Activated T-cell treated with anti-CD3 and anti-CD28 coated beads, Interleukin-2, amount 50 U/mL, for 72 hours (primary cell): ENCODE results near the gene TAF1C. TPM values are rescaled to one million over a fixed set of nuclear protein-coding genes. Genes with fewer than 3 reads are reported as not detected.
"Not testable (repeated sequence)": the region's sequence is repeated elsewhere in the genome, so short reads cannot be mapped to it uniquely, and the experiment has no call there.

Experiments
- ATAC-seq, 2 donors: fragments of 150-1000 bp; cut with Tn5 transposase; replicated peaks in 1 of 2; 2 replicates each; pipeline ENCODE4 v1.10.0; 2021; ENCODE audit warnings: moderate library complexity in 2 of 2, mild to moderate bottlenecking in 1 of 2
- DNase-seq, 2 donors: peaks; one replicate each; pipeline ENCODE4 v3.0.0; 2021 to 2022; ENCODE audit warnings: mixed read lengths in 1 of 2
- H3K27ac Mint-ChIP-seq: one replicate; pipeline ENCODE4 v1.8.0; 2022; ENCODE audit warnings: mild to moderate bottlenecking, moderate library complexity, mixed read lengths
- H3K27me3 Mint-ChIP-seq: one replicate; pipeline ENCODE4 v1.8.0; 2022; ENCODE audit warnings: low read depth, mixed read lengths
- H3K36me3 Mint-ChIP-seq, 2 donors: one replicate each; pipeline ENCODE4 v1.8.0; 2022; ENCODE audit warnings: mixed read lengths in 2 of 2, mild to moderate bottlenecking in 1 of 2; ENCODE audit not compliant: insufficient read depth in 2 of 2
- H3K4me1 Mint-ChIP-seq: one replicate; pipeline ENCODE4 v1.8.0; 2022; ENCODE audit warnings: low read depth, mixed read lengths
- H3K4me3 Mint-ChIP-seq, 2 donors: one replicate each; pipeline ENCODE4 v1.8.0; 2022; ENCODE audit warnings: mild to moderate bottlenecking in 2 of 2, mixed read lengths in 2 of 2, moderate library complexity in 2 of 2
- H3K9me3 Mint-ChIP-seq, 2 donors: one replicate each; pipeline ENCODE4 v1.8.0; 2022; ENCODE audit warnings: mixed read lengths in 2 of 2
- total RNA-seq, 2 donors: library from RNA; stranded (reverse); gene quantifications; one replicate each; pipeline ENCODE4 v1.2.3, GENCODE V29; 2022

The TAF1C gene
- total RNA-seq, 2 donors from 2014 or later = 41.8 to 51.3 TPM

DNA sequence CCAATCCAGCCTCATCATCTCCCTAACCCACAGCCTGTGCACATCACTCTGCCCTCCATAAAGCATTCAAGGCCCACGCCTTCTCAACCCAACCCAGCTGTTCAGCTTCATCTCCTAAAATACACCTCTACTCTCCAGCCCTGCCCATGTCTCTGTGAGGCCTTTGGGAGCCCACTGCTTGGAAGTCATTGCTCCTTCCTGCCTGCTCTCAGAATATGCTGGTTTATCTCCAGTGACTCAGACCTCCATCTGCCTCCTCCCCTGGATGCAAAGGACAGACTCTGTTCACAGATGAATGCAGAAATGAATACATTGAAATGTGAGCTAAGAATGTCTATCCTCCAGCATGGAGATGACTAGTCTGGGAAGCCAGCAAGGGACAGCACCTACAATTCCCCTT lies 34.0 kb upstream of the TAF1C start:
- DNase-seq (no peak), ATAC-seq (no peak)
- no peaks in the 10 kb centered on the region for H3K36me3 Mint-ChIP-seq
- no peaks in the 10 kb centered on the region for H3K27me3 Mint-ChIP-seq
- no peaks in the 10 kb centered on the region for H3K4me1 Mint-ChIP-seq
- H3K4me3 Mint-ChIP-seq = no peak overlapping the region
- H3K27ac Mint-ChIP-seq = no peak overlapping the region
- no peaks in the 10 kb centered on the region for H3K9me3 Mint-ChIP-seq

DNA sequence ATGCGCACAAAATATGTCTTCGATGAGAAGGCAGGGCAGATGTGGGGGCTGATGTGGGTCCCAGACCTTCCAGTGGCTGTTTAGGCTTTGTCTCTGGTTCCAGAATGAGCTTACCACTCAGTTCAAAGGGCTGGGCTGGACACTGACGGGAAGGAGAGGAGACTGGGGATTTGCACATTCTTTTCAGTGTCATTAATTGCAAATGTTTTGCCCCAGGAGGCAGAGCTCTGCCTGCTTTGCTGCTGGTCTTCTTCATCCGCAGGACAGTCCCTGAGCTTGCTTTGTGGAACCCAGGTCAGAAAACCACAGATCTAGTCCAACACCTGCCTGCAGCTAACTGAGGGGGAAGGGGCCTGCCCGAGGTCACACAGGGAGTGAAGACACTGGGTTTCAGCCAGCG lies 32.1 kb upstream of the TAF1C start:
- ATAC-seq = no peak
- no peaks in the 10 kb centered on the region for H3K9me3 Mint-ChIP-seq
- no peak overlapping the region for H3K27ac Mint-ChIP-seq
- H3K4me1 Mint-ChIP-seq = no peaks in the 10 kb centered on the region
- H3K36me3 Mint-ChIP-seq = no peaks in the 10 kb centered on the region
- H3K27me3 Mint-ChIP-seq = no peaks in the 10 kb centered on the region
- no peak for DNase-seq
- H3K4me3 Mint-ChIP-seq = no peak overlapping the region

DNA sequence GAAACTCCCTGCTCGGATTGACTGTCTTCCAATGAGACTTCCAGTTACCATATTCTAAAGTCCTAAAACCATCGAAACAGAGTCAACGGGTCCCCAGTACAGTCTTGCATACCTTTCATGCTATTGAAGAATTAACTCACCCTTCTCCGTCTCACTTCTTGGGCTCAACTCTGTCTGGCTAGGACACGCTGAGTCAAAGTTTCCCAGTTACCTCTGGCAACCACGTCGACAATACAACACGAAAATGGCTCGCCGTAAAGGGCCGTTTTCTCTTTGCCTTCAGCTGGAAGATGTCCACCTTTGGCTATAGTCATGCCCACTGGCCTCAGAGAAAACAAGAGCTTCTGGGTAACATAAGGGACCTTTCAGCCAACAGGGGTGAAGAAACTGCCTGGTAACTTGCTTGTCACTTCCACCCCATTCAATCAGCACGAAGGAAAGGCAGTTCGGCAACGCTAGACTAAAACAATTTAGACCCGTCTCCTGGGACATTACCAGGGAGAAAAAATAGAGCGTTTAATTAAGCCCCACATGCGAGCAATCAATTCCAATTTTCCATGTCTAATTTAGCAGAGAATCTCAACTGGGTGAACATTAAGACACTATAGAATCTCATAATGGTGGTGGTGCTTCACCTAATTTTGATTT lies 31.4 kb upstream of the TAF1C start:
- no peak for ATAC-seq
- Mint-ChIP-seq H3K27me3 (no peaks in the 10 kb centered on the region), H3K9me3 (no peaks in the 10 kb centered on the region), H3K36me3 (no peaks in the 10 kb centered on the region), H3K4me3 (no peak overlapping the region), H3K27ac (no peak overlapping the region), H3K4me1 (no peaks in the 10 kb centered on the region)
- no peak for DNase-seq

DNA sequence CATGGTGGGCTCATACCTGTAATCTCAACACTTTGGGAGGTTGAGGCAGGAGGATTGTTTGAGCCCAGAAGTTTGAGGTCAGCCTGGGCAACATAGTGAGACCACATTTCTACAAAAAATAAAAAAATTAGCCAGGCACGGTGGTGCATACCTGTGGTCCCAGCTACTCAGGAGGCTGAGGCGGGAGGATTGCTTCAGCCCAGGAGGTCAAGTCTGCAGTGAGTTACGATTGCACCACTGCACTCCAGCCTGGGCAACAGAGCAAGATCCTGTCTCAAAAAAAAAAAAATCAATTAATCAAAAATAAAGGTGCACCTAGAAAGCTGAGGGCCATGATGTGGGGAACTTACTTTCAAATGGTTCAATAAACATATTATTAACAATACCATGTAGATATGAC lies 29.3 kb upstream of the TAF1C start:
- H3K27ac Mint-ChIP-seq, H3K4me3 Mint-ChIP-seq, H3K27me3 Mint-ChIP-seq, H3K4me1 Mint-ChIP-seq, H3K9me3 Mint-ChIP-seq, H3K36me3 Mint-ChIP-seq, DNase-seq, ATAC-seq: not testable (repeated sequence)

DNA sequence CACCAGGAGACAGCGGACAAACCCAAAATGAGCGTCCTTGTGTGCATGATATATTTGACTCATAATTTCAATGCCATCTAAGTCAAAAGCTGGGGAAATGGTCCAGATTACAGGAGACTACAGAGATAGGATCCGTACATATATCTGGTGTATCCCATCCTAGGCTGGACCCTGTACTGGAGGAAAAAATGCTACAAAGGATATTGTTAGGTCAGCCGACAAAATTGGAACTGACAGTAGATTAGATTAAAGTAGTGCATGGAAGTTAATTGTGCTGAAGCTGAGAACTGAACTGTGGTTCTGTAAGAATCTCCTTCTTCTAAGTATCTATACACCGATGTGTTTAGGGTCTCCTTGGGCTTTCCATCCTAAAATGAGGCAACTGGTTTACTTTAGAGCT lies 28.7 kb upstream of the TAF1C start:
- H3K4me1 Mint-ChIP-seq = no peaks in the 10 kb centered on the region
- DNase-seq (no peak), ATAC-seq (no peak)
- H3K9me3 Mint-ChIP-seq = no peaks in the 10 kb centered on the region
- H3K4me3 Mint-ChIP-seq = no peak overlapping the region
- H3K27me3 Mint-ChIP-seq = no peaks in the 10 kb centered on the region
- H3K27ac Mint-ChIP-seq = no peak overlapping the region
- no peaks in the 10 kb centered on the region for H3K36me3 Mint-ChIP-seq

DNA sequence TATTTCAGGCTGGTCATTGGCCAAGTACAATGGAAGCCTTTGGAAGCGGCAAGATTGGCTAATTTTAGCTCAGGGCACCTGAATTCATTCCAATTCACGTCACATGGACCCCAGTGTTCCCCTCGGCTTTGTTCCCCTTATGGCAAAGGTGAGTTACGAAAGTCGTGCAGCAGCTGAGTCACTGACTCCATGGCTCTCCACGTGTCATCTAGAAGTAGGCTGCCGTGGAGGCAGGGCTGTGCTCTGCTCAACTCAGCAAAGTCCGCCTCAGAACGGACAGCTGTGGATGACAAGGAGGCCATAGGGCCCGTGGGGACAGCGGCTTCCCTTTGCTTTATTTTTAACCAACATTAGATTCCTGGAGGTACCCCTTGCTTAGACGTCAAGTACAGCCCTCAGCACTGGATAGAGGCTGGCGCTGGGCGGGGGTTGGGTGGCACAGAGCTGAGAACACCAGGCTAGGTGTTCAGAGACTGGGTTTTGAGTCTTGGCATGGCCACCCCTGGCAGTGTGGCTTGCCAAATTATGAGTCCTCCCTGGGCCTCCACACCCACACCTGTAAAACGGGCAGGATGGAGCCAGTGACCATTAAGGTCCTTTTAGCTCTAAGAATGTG lies 27.7 kb upstream of the TAF1C start:
- DNase-seq (no peak), ATAC-seq (no peak)
- H3K36me3 Mint-ChIP-seq = no peaks in the 10 kb centered on the region
- no peaks in the 10 kb centered on the region for H3K4me1 Mint-ChIP-seq
- H3K27me3 Mint-ChIP-seq = no peaks in the 10 kb centered on the region
- peaks cover 0 to 2% of the 10 kb centered on the region in 2 donors for H3K9me3 Mint-ChIP-seq
- no peak overlapping the region for H3K4me3 Mint-ChIP-seq
- H3K27ac Mint-ChIP-seq = no peak overlapping the region

DNA sequence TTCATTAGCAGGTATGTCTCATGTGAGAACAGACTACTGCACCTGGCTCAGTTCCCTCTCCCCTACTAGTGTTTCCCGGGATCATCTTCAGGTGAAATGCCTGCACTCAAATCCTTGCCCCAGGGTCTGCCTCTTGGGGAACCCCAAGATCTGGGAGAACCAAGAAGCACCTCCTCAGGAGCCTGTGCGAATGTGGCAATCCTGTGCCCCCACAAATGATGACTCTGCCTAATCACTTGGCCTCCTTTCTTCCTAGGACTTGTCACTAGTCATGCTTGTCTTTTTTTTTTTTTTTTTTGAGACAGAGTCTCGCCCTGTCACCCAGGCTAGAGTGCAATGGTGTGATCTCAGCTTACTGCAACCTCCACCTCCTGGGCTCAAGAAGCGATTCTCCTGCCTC lies 25.8 kb upstream of the TAF1C start:
- no peak overlapping the region for H3K27ac Mint-ChIP-seq
- H3K9me3 Mint-ChIP-seq = peaks cover 0 to 2% of the 10 kb centered on the region in 2 donors
- peaks cover 6% of the 10 kb centered on the region for H3K4me1 Mint-ChIP-seq
- no peak overlapping the region for H3K4me3 Mint-ChIP-seq
- no peaks in the 10 kb centered on the region for H3K27me3 Mint-ChIP-seq
- DNase-seq (no peak), ATAC-seq (no peak)
- no peaks in the 10 kb centered on the region for H3K36me3 Mint-ChIP-seq

DNA sequence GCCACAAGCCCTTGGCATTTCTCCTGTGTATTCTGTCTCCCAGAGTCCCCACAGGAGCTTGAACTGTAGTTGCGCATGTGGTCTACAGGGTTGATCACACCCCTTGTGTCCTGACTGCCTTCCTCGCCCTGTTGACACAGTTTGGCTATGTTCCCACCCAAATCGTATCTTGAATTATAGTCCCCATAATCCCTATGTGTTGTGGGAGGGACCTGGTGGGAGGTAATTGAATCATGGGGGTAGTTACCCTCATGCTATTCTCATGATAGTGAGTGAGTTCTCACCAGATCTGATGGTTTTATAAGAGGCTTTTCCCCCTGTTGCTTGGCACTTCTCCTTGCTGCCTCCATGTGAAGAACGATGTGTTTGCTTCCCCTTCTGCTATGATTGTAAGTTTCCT lies 25.3 kb upstream of the TAF1C start:
- no peak overlapping the region for H3K27ac Mint-ChIP-seq
- DNase-seq (no peak), ATAC-seq (no peak)
- H3K36me3 Mint-ChIP-seq = no peaks in the 10 kb centered on the region
- H3K4me1 Mint-ChIP-seq = peaks cover 6% of the 10 kb centered on the region
- H3K27me3 Mint-ChIP-seq = no peaks in the 10 kb centered on the region
- no peak overlapping the region for H3K4me3 Mint-ChIP-seq
- peaks cover 0 to 2% of the 10 kb centered on the region in 2 donors for H3K9me3 Mint-ChIP-seq

DNA sequence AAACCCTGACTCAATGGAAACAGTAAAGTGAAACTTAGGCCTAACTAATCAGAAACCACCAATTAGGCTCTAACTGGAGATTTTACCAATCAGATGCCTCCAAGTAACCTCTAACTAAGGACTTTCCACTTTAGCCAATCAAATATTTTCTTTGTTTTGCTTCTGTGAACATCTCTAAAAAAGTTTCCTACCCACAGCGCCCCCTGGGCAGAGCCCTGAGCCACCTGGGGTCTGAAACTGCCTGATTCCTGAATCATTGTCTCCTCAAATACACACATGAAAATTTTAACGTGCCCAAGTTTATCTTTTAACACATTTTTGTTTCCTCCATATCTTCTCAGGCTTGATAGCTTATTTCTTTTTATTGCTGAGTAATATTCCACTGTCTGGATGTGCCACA lies 23.1 kb upstream of the TAF1C start:
- H3K4me1 Mint-ChIP-seq = peaks cover 6% of the 10 kb centered on the region
- ATAC-seq (no peak), DNase-seq (no peak)
- H3K36me3 Mint-ChIP-seq = no peaks in the 10 kb centered on the region
- peaks cover 0 to 2% of the 10 kb centered on the region in 2 donors for H3K9me3 Mint-ChIP-seq
- no peaks in the 10 kb centered on the region for H3K27me3 Mint-ChIP-seq
- no peak overlapping the region for H3K4me3 Mint-ChIP-seq
- H3K27ac Mint-ChIP-seq = no peak overlapping the region

DNA sequence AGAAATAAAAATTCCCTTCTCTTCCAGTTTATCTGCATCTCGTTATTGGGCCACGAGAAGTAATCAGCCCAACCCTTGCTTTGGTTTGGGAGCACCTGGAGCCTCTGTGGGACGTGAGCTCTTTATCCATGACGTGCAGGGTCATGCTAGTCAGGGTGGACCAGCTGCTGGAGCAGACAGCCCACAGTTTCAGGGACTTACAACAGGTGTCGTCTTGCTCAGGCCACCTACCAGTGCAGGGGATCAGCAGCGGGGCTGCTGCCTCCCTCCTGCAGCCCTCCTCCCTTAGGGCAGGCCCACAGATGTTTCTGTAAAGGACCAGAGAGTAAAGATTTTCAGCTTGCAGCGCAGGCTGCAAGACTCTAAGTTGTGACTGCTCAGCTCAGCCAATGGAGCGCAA lies 21.0 kb upstream of the TAF1C start:
- Mint-ChIP-seq H3K27ac (no peak overlapping the region), H3K36me3 (no peaks in the 10 kb centered on the region), H3K27me3 (no peaks in the 10 kb centered on the region), H3K9me3 (peaks cover 0 to 2% of the 10 kb centered on the region in 2 donors), H3K4me3 (no peak overlapping the region), H3K4me1 (peaks cover 6% of the 10 kb centered on the region)
- DNase-seq = no peak
- no peak for ATAC-seq

DNA sequence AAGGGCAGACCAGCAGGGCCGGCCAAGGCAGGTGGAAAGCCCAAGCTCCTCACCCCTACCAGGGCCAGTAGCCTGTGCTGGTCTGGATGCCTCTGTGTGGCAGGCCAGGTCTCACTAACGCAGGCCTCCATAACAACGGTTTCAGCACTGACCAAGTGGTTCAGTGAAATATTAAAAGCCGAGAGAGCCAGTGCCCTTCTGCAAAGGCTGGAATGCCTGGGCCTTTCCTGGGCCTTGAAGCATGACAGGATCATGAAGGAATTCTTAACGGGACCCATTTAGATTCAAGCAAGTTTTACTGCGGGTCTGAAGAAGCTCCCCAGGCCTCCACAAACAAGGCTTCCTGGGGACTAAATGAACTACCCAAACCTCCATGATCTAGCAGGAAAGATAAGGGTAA lies 20.4 kb upstream of the TAF1C start:
- H3K4me1 Mint-ChIP-seq = peaks cover 6% of the 10 kb centered on the region
- no peak for DNase-seq

DNA sequence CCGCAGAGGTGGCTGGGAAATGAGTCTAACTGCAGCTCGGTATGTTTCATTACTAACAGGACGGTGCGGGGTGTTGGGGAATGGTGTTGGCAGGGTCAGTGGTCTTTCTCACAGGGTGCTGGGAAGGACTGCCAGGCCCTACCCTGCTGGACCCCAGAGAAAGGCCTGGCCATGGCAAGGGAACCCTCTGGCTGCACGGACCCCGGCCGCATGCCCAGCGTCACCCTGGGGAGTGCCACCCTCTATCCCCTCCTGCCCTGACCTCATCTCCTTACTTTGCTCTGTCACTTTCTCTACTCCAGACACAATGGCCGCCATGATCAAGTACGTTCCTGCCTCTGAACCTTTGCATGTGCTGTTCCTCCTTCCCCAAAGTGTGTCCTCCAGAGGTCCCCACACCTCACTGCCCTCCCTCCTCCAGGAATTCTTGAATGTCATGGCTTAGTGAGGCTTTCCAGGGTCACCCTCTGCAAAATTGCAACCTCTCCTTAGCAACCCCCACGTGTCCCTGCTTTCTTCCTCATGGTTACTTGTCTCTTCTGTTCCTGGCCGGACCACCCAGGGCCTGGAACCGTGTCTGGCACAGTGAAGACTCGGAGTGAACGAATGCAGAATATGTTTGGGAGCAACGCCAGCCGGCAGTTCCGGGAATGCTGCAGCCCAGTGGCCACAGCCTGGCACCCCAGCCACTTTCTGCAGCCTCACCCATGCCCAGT lies 19.3 kb upstream of the TAF1C start:
- no peaks in the 10 kb centered on the region for H3K36me3 Mint-ChIP-seq
- ATAC-seq (no peak), DNase-seq (no peak)
- no peaks in the 10 kb centered on the region for H3K27me3 Mint-ChIP-seq
- peaks cover 6% of the 10 kb centered on the region for H3K4me1 Mint-ChIP-seq
- H3K4me3 Mint-ChIP-seq = no peak overlapping the region
- H3K27ac Mint-ChIP-seq = no peak overlapping the region
- H3K9me3 Mint-ChIP-seq = peaks cover 0 to 2% of the 10 kb centered on the region in 2 donors

More for the DNA sequence above, 20.4 kb upstream of the TAF1C start:
- no peak overlapping the region for H3K4me3 Mint-ChIP-seq
- H3K27me3 Mint-ChIP-seq = no peaks in the 10 kb centered on the region
- no peak overlapping the region for H3K27ac Mint-ChIP-seq
- no peaks in the 10 kb centered on the region for H3K36me3 Mint-ChIP-seq
- ATAC-seq = no peak
- peaks cover 0 to 2% of the 10 kb centered on the region in 2 donors for H3K9me3 Mint-ChIP-seq

DNA sequence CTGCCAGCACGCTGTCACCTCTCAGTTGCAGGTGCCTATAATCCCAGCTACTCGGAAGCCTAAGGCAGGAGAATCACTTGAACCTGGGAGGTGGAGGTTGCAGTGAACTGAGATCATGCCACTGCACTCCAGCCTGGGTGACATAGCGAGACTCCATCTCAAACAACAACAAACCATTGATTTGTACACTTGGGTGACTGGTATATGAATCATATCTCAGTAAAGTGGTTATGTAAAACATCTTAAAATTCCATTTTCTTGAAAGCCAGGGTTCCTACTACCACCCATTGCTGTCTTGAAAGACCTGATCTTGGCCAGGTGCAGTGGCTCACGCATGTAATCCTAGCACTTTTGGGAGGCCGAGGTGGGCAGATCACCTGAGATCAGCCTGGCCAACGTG lies 18.3 kb upstream of the TAF1C start:
- H3K4me1 Mint-ChIP-seq, ATAC-seq, H3K36me3 Mint-ChIP-seq, H3K4me3 Mint-ChIP-seq, H3K9me3 Mint-ChIP-seq, H3K27ac Mint-ChIP-seq, DNase-seq, H3K27me3 Mint-ChIP-seq: not testable (repeated sequence)
